ENCODE measurements around the gene KLHL35. TPM values are rescaled to one million over a fixed set of nuclear protein-coding genes. Genes with fewer than 3 reads are reported as not detected.

The KLHL35 gene
- total and polyA plus RNA-seq, 2 of the 4 experiments (the other 2 are of a cell fraction), result 1.6 to 3.3 TPM

DNA sequence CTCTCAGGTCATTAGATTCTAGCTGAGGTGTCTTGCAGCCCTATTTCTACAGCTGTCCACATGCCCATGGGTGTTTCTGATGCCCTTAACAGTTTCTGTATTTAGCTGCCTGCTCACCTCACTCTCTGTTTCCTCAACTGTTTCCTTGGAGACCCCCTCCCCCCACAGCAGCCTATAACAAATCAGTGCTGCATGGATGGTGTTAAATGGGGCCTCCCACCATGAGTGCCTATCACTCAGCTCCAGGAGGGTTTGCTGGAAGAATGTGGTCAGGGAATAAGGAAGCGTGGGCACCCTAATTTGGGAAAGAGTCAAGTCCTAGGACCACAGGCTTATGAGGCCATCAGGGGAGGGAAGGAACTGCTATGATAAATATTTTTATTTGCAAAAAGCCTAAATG, 8.6 kb downstream of the KLHL35 start:
- peaks cover 2% of the 10 kb centered on the region for H3K9me3 ChIP-seq (ENCODE audit: control insufficient read depth, insufficient read depth, low read length)
- peaks cover 21% of the 10 kb centered on the region for H3K9me1 ChIP-seq (ENCODE audit: insufficient read depth, low read length)
- no peak overlapping the region for H2BK15ac ChIP-seq (ENCODE audit: low read depth, low read length)
- dilution Hi-C loops (cut with HindIII; ENCODE audit: low sequenced_read_pairs, unreplicated experiment), result no loop called here
- ATAC-seq (ENCODE audit: low read depth) (no peak), DNase-seq (no peak)
- no peak overlapping the region for H3K4me3 ChIP-seq (ENCODE audit: insufficient read depth, low read depth, low read length)
- H2BK5ac ChIP-seq (ENCODE audit: low read depth, low read length, poor library complexity, severe bottlenecking), result no peak overlapping the region
- H2BK20ac ChIP-seq (ENCODE audit: low read depth, low read length), result no peak overlapping the region
- no peaks in the 10 kb centered on the region for H3K27me3 ChIP-seq (ENCODE audit: control insufficient read depth, insufficient read depth, low read length)
- intact Hi-C loops (cut with micrococcal nuclease), result no loop called here
- no peaks in the 10 kb centered on the region for H4K20me1 ChIP-seq (ENCODE audit: insufficient read depth, low read length)
- CTCF ChIA-PET, result no interaction called here
- TF ChIP-seq MAZ (IDR thresholded peaks at IDR 0.05; ENCODE audit: borderline replicate concordance, low read depth, low read length) (no peak), RAD21 (IDR thresholded peaks at IDR 0.05; ENCODE audit: low read length) (no peak), SMC3 (IDR thresholded peaks at IDR 0.05; ENCODE audit: low read depth, low read length) (no peak), MXI1 (IDR thresholded peaks at IDR 0.05; ENCODE audit: borderline replicate concordance, low read depth, low read length) (no peak), POLR2A (IDR thresholded peaks at IDR 0.05; ENCODE audit: low read depth, low read length) (no peak), FOS (IDR thresholded peaks at IDR 0.05; ENCODE audit: low read depth, low read length) (no peak), CEBPB (IDR thresholded peaks at IDR 0.05; ENCODE audit: low read depth, low read length) (no peak), RFX5 (IDR thresholded peaks at IDR 0.05; ENCODE audit: low read depth, low read length) (no peak), MAFK (IDR thresholded peaks at IDR 0.05; ENCODE audit: low read depth, low read length) (no peak), BHLHE40 (IDR thresholded peaks at IDR 0.05; ENCODE audit: low read depth, low read length) (no peak), NFE2L2 (IDR thresholded peaks at IDR 0.05; ENCODE audit: low read depth, low read length) (no peak), CHD1 (IDR thresholded peaks at IDR 0.05; ENCODE audit: low read depth, low read length) (no peak), RCOR1 (IDR thresholded peaks at IDR 0.05; ENCODE audit: insufficient replicate concordance, low read length) (no peak)
- TF ChIP-seq, protein P1, sequence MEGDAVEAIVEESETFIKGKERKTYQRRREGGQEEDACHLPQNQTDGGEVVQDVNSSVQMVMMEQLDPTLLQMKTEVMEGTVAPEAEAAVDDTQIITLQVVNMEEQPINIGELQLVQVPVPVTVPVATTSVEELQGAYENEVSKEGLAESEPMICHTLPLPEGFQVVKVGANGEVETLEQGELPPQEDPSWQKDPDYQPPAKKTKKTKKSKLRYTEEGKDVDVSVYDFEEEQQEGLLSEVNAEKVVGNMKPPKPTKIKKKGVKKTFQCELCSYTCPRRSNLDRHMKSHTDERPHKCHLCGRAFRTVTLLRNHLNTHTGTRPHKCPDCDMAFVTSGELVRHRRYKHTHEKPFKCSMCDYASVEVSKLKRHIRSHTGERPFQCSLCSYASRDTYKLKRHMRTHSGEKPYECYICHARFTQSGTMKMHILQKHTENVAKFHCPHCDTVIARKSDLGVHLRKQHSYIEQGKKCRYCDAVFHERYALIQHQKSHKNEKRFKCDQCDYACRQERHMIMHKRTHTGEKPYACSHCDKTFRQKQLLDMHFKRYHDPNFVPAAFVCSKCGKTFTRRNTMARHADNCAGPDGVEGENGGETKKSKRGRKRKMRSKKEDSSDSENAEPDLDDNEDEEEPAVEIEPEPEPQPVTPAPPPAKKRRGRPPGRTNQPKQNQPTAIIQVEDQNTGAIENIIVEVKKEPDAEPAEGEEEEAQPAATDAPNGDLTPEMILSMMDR (conservative IDR thresholded peaks at IDR 0.05; ENCODE audit: low read depth, low read length), result no peak
- TF ChIP-seq, protein P2, sequence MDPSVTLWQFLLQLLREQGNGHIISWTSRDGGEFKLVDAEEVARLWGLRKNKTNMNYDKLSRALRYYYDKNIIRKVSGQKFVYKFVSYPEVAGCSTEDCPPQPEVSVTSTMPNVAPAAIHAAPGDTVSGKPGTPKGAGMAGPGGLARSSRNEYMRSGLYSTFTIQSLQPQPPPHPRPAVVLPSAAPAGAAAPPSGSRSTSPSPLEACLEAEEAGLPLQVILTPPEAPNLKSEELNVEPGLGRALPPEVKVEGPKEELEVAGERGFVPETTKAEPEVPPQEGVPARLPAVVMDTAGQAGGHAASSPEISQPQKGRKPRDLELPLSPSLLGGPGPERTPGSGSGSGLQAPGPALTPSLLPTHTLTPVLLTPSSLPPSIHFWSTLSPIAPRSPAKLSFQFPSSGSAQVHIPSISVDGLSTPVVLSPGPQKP (IDR thresholded peaks at IDR 0.05; ENCODE audit: borderline replicate concordance, low read depth, low read length), result no peak
- TF ChIP-seq, protein P3, sequence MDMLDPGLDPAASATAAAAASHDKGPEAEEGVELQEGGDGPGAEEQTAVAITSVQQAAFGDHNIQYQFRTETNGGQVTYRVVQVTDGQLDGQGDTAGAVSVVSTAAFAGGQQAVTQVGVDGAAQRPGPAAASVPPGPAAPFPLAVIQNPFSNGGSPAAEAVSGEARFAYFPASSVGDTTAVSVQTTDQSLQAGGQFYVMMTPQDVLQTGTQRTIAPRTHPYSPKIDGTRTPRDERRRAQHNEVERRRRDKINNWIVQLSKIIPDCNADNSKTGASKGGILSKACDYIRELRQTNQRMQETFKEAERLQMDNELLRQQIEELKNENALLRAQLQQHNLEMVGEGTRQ (IDR thresholded peaks at IDR 0.05; ENCODE audit: low read depth, low read length), result no peak
- no peak overlapping the region for H4K5ac ChIP-seq (ENCODE audit: low read depth, low read length)
- no peak overlapping the region for H4K8ac ChIP-seq (ENCODE audit: low read depth in 2 of 2, low read length in 2 of 2)
- H4K91ac ChIP-seq (ENCODE audit: insufficient read depth, low read depth, low read length), result no peak overlapping the region
- H2AFZ ChIP-seq (replicated peaks; ENCODE audit: low read length, poor library complexity), result no peak overlapping the region
- peaks cover 10 to 20% of the 10 kb centered on the region in 2 experiments for H3K79me1 ChIP-seq (ENCODE audit: low read depth in 1 of 2, low read length in 2 of 2)
- no TSS peak for BruUV-seq (replicated peaks)
- H3K4ac ChIP-seq (ENCODE audit: low read depth, low read length), result no peak overlapping the region
- no peak overlapping the region for H2AK5ac ChIP-seq (ENCODE audit: low read depth, low read length)
- H2BK120ac ChIP-seq (ENCODE audit: low read depth, low read length), result no peak overlapping the region
- in situ Hi-C loops (cut with MboI; ENCODE audit: low sequenced_read_pairs), result no loop called here
- POLR2A ChIA-PET (ENCODE audit: unreplicated experiment), result no interaction called here
- H3K36me3 ChIP-seq (ENCODE audit: control insufficient read depth, insufficient read depth, low read length), result peaks cover 17% of the 10 kb centered on the region
- H3K23ac ChIP-seq (ENCODE audit: low read depth, low read length), result no peak overlapping the region
- no peak overlapping the region for H3K4me2 ChIP-seq (ENCODE audit: low read depth, low read length)
- WGBS, 2 experiments (ENCODE audit: extremely low coverage in 2 of 2, insufficient read length in 1 of 2), result no CpG with 5 or more reads among the region's 1 CpG
- no peak overlapping the region for H3K18ac ChIP-seq (ENCODE audit: low read depth, low read length)
- no peak overlapping the region for H3K56ac ChIP-seq (ENCODE audit: extremely low read depth, insufficient read depth, low read length)
- no peak overlapping the region for H3K14ac ChIP-seq (replicated peaks; ENCODE audit: low read depth, low read length)
- no peak overlapping the region for H2AK9ac ChIP-seq (replicated peaks; ENCODE audit: low read depth, low read length, poor library complexity)
- H3K9ac ChIP-seq (ENCODE audit: low read depth, low read length), result no peak overlapping the region
- peaks cover 18% of the 10 kb centered on the region for H3K4me1 ChIP-seq (ENCODE audit: control insufficient read depth, insufficient read depth, low read length)
- no peak overlapping the region for H3K27ac ChIP-seq (ENCODE audit: insufficient read depth, low read length)

All from IMR-90 (cell line).